ENCODE data around the gene SENP5.
"Not testable (repeated sequence)": the region's sequence is repeated elsewhere in the genome, so short reads cannot be mapped to it uniquely, and the experiment has no call there.

- TF ChIP-seq POLR2AphosphoS5, POLR2A (IDR thresholded peaks at IDR 0.05): not testable (repeated sequence)
- TF ChIP-seq, protein P1, sequence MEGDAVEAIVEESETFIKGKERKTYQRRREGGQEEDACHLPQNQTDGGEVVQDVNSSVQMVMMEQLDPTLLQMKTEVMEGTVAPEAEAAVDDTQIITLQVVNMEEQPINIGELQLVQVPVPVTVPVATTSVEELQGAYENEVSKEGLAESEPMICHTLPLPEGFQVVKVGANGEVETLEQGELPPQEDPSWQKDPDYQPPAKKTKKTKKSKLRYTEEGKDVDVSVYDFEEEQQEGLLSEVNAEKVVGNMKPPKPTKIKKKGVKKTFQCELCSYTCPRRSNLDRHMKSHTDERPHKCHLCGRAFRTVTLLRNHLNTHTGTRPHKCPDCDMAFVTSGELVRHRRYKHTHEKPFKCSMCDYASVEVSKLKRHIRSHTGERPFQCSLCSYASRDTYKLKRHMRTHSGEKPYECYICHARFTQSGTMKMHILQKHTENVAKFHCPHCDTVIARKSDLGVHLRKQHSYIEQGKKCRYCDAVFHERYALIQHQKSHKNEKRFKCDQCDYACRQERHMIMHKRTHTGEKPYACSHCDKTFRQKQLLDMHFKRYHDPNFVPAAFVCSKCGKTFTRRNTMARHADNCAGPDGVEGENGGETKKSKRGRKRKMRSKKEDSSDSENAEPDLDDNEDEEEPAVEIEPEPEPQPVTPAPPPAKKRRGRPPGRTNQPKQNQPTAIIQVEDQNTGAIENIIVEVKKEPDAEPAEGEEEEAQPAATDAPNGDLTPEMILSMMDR (IDR thresholded peaks at IDR 0.05): not testable (repeated sequence)
Observed at GRCh38 chr3:196844235-196845219, 23.2 kb upstream of the SENP5 start.
